ENCODE results near the gene PCP4.

The PCP4 gene

GRCh38 chr21:39946199-39946598, 79.0 kb downstream of the PCP4 start:
- TF ChIP-seq POLR2AphosphoS5 (IDR thresholded peaks at IDR 0.05; ENCODE audit: borderline replicate concordance, low read depth, low read length) (no peak), EZH2 (IDR thresholded peaks at IDR 0.05) (no peak), FOXP2 (optimal IDR thresholded peaks at IDR 0.05; ENCODE audit: control extremely low read depth, extremely low read length, insufficient read depth) (no peak)
- H3K36me3 ChIP-seq (ENCODE audit: insufficient read depth, low read length) = no peaks in the 10 kb centered on the region
- no peaks in the 10 kb centered on the region for H3K9me3 ChIP-seq (ENCODE audit: low read depth, low read length)
- no peak overlapping the region for H3K4me3 ChIP-seq
- no peak overlapping the region for H3K9ac ChIP-seq (ENCODE audit: insufficient read length)
- DNase-seq (ENCODE audit: low read depth, low spot score) = no peak
- no peak overlapping the region for H3K27ac ChIP-seq

GRCh38 chr21:39947031-39947430, 79.8 kb downstream of the PCP4 start:
- DNase-seq (ENCODE audit: low read depth, low spot score) = no peak
- no peaks in the 10 kb centered on the region for H3K9me3 ChIP-seq (ENCODE audit: low read depth, low read length)

GRCh38 chr21:39951183-39952101, 84.2 kb downstream of the PCP4 start:
- Histone ChIP-seq H3K36me3 (ENCODE audit: insufficient read depth, low read length) (no peaks in the 10 kb centered on the region), H3K9ac (ENCODE audit: insufficient read length) (no peak overlapping the region), H3K4me3 (no peak overlapping the region), H3K9me3 (ENCODE audit: low read depth, low read length) (no peaks in the 10 kb centered on the region), H3K27ac (no peak overlapping the region)
- no peak for DNase-seq (ENCODE audit: low read depth, low spot score)
- TF ChIP-seq POLR2AphosphoS5 (IDR thresholded peaks at IDR 0.05; ENCODE audit: borderline replicate concordance, low read depth, low read length) (no peak), EZH2 (IDR thresholded peaks at IDR 0.05) (no peak), FOXP2 (optimal IDR thresholded peaks at IDR 0.05; ENCODE audit: control extremely low read depth, extremely low read length, insufficient read depth) (no peak)

More at GRCh38 chr21:39947031-39947430, 79.8 kb downstream of the PCP4 start:
- H3K4me3 ChIP-seq = no peak overlapping the region
- H3K9ac ChIP-seq (ENCODE audit: insufficient read length) = no peak overlapping the region
- H3K27ac ChIP-seq = no peak overlapping the region
- H3K36me3 ChIP-seq (ENCODE audit: insufficient read depth, low read length) = no peaks in the 10 kb centered on the region
- no peak for TF ChIP-seq POLR2AphosphoS5 (IDR thresholded peaks at IDR 0.05; ENCODE audit: borderline replicate concordance, low read depth, low read length)
- no peak for TF ChIP-seq FOXP2 (optimal IDR thresholded peaks at IDR 0.05; ENCODE audit: control extremely low read depth, extremely low read length, insufficient read depth)
- TF ChIP-seq EZH2 (IDR thresholded peaks at IDR 0.05) = no peak

- TF ChIP-seq FOXP2 (optimal IDR thresholded peaks at IDR 0.05; ENCODE audit: control extremely low read depth, extremely low read length, insufficient read depth) (no peak), POLR2AphosphoS5 (IDR thresholded peaks at IDR 0.05; ENCODE audit: borderline replicate concordance, low read depth, low read length) (no peak), EZH2 (IDR thresholded peaks at IDR 0.05) (no peak)
- Histone ChIP-seq H3K9ac (ENCODE audit: insufficient read length) (no peak overlapping the region), H3K27ac (no peak overlapping the region), H3K4me3 (no peak overlapping the region), H3K9me3 (ENCODE audit: low read depth, low read length) (no peaks in the 10 kb centered on the region), H3K36me3 (ENCODE audit: insufficient read depth, low read length) (no peaks in the 10 kb centered on the region)
- DNase-seq (ENCODE audit: low read depth, low spot score) = no peak
These were observed 85.0 kb downstream of the PCP4 start for GRCh38 chr21:39952265-39952664.

- no peaks in the 10 kb centered on the region for H3K36me3 ChIP-seq (ENCODE audit: insufficient read depth, low read length)
- H3K27ac ChIP-seq = no peak overlapping the region
- H3K9me3 ChIP-seq (ENCODE audit: low read depth, low read length) = no peaks in the 10 kb centered on the region
- TF ChIP-seq POLR2AphosphoS5 (IDR thresholded peaks at IDR 0.05; ENCODE audit: borderline replicate concordance, low read depth, low read length) = no peak
- TF ChIP-seq EZH2 (IDR thresholded peaks at IDR 0.05) = no peak
- no peak for TF ChIP-seq FOXP2 (optimal IDR thresholded peaks at IDR 0.05; ENCODE audit: control extremely low read depth, extremely low read length, insufficient read depth)
- H3K9ac ChIP-seq (ENCODE audit: insufficient read length) = no peak overlapping the region
- no peak overlapping the region for H3K4me3 ChIP-seq
- no peak for DNase-seq (ENCODE audit: low read depth, low spot score)
These were observed 87.3 kb downstream of the PCP4 start for GRCh38 chr21:39954570-39954969.

GRCh38 chr21:39955326-39955725, 88.1 kb downstream of the PCP4 start:
- Histone ChIP-seq H3K36me3 (ENCODE audit: insufficient read depth, low read length) (no peaks in the 10 kb centered on the region), H3K27ac (no peak overlapping the region), H3K4me3 (no peak overlapping the region), H3K9me3 (ENCODE audit: low read depth, low read length) (no peaks in the 10 kb centered on the region), H3K9ac (ENCODE audit: insufficient read length) (no peak overlapping the region)
- DNase-seq (ENCODE audit: low read depth, low spot score) = no peak
- TF ChIP-seq POLR2AphosphoS5 (IDR thresholded peaks at IDR 0.05; ENCODE audit: borderline replicate concordance, low read depth, low read length) (no peak), FOXP2 (optimal IDR thresholded peaks at IDR 0.05; ENCODE audit: control extremely low read depth, extremely low read length, insufficient read depth) (no peak), EZH2 (IDR thresholded peaks at IDR 0.05) (no peak)

GRCh38 chr21:39956586-39956985, 89.3 kb downstream of the PCP4 start:
- Histone ChIP-seq H3K27ac (no peak overlapping the region), H3K9me3 (ENCODE audit: low read depth, low read length) (no peaks in the 10 kb centered on the region), H3K4me3 (no peak overlapping the region), H3K36me3 (ENCODE audit: insufficient read depth, low read length) (no peaks in the 10 kb centered on the region), H3K9ac (ENCODE audit: insufficient read length) (no peak overlapping the region)
- no peak for DNase-seq (ENCODE audit: low read depth, low spot score)
- TF ChIP-seq POLR2AphosphoS5 (IDR thresholded peaks at IDR 0.05; ENCODE audit: borderline replicate concordance, low read depth, low read length) (no peak), FOXP2 (optimal IDR thresholded peaks at IDR 0.05; ENCODE audit: control extremely low read depth, extremely low read length, insufficient read depth) (no peak), EZH2 (IDR thresholded peaks at IDR 0.05) (no peak)

- no peak for TF ChIP-seq POLR2AphosphoS5 (IDR thresholded peaks at IDR 0.05; ENCODE audit: borderline replicate concordance, low read depth, low read length)
- TF ChIP-seq FOXP2 (optimal IDR thresholded peaks at IDR 0.05; ENCODE audit: control extremely low read depth, extremely low read length, insufficient read depth) = no peak
- no peak for TF ChIP-seq EZH2 (IDR thresholded peaks at IDR 0.05)
- DNase-seq (ENCODE audit: low read depth, low spot score) = no peak
- H3K9me3 ChIP-seq (ENCODE audit: low read depth, low read length) = no peaks in the 10 kb centered on the region
- no peaks in the 10 kb centered on the region for H3K36me3 ChIP-seq (ENCODE audit: insufficient read depth, low read length)
- H3K4me3 ChIP-seq = no peak overlapping the region
- no peak overlapping the region for H3K27ac ChIP-seq
- no peak overlapping the region for H3K9ac ChIP-seq (ENCODE audit: insufficient read length)
These were observed 91.5 kb downstream of the PCP4 start for GRCh38 chr21:39958731-39959130.
